SIG-M5 treated with dmso at 0.1 percent for 504 hours (cell line): ENCODE measurements around the gene TBC1D10B.
A peak's percentile ranks its signal among the peaks of the same experiment; 100 is the strongest.
"Not testable (repeated sequence)": the region's sequence is repeated elsewhere in the genome, so short reads cannot be mapped to it uniquely, and the experiment has no call there.

Experiments
- DNase-seq: peaks from one replicate; lab custom pipeline; 2025; ENCODE audit not compliant: unreplicated experiment; lab: John Stamatoyannopoulos, UW

The TBC1D10B gene

GRCh38 chr16:30398661-30399434, 28.6 kb upstream of the TBC1D10B start:
- DNase-seq, result no peak

- DNase-seq, result no peak
Observed at GRCh38 chr16:30397776-30398660, 27.7 kb upstream of the TBC1D10B start.

GRCh38 chr16:30397056-30397455, 26.8 kb upstream of the TBC1D10B start:
- no peak for DNase-seq

GRCh38 chr16:30396627-30397026, 26.3 kb upstream of the TBC1D10B start:
- DNase-seq, result not testable (repeated sequence)

GRCh38 chr16:30395992-30396585, 25.8 kb upstream of the TBC1D10B start:
- DNase-seq, result no peak

- peak; percentile 78 for DNase-seq
Observed at GRCh38 chr16:30395155-30395991, 25.1 kb upstream of the TBC1D10B start, which contains the start of gene ZNF48. TSS of gene ZNF48 (plus strand) at chr16:30395420. CDS start at chr16:30395795, 375 bp downstream.

- DNase-seq, result no peak
Observed at GRCh38 chr16:30394592-30395154, 24.4 kb upstream of the TBC1D10B start.

GRCh38 chr16:30383521-30383920, 13.2 kb upstream of the TBC1D10B start:
- no peak for DNase-seq

GRCh38 chr16:30382111-30382881, 12.0 kb upstream of the TBC1D10B start, which contains the start of gene SEPTIN1:
TSS of gene SEPTIN1 (minus strand) at chr16:30382561. CDS start at chr16:30382542, 19 bp downstream.
- DNase-seq, result no peak

GRCh38 chr16:30381291-30382041, 11.2 kb upstream of the TBC1D10B start:
- DNase-seq, result no peak

GRCh38 chr16:30380803-30381208, 10.5 kb upstream of the TBC1D10B start:
- DNase-seq, result no peak

GRCh38 chr16:30380072-30380802, 9.9 kb upstream of the TBC1D10B start:
- DNase-seq, result no peak

- DNase-seq, result no peak
Observed at GRCh38 chr16:30379158-30379783, 9.0 kb upstream of the TBC1D10B start.

- peak; percentile 94 for DNase-seq
Observed at GRCh38 chr16:30378236-30379157, 8.2 kb upstream of the TBC1D10B start.

- DNase-seq, result peak; percentile 82
Observed at GRCh38 chr16:30377812-30378235, 7.5 kb upstream of the TBC1D10B start.

GRCh38 chr16:30377050-30377811, 6.9 kb upstream of the TBC1D10B start:
- DNase-seq, result peak; percentile 70
